Activated CD4-positive, alpha-beta T cell treated with anti-CD3 and anti-CD28 coated beads, Interleukin-2, amount 50 U/mL, for 24 hours (primary cell): ENCODE measurements around the gene CNTNAP4.

Source experiments
- DNase-seq, 2 donors: peaks; one replicate each; pipeline ENCODE4 v3.0.0-alpha.2; 2020; ENCODE audit warnings: low read depth in 1 of 2, low spot score in 1 of 2

Gene CNTNAP4

DNA sequence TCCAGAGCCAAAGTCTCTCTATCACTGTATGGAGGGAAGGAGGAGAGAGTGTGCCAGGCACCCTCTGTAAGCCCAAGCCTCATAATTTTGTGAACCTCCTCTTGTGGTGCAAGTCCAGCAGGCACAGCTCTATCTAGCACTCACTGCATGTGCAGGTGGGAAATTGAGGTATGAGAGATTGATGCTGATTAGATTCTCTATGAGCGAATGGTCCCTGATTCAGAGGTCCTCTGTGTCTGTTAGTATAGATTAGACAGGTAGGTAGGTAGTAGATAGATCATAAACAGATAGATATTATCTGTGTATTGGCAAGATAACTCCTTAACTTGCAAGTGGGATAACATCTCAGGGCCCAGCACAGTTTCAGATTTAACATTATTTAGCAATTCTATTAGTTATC, 209.5 kb downstream of the CNTNAP4 start:
- no peak for DNase-seq

DNA sequence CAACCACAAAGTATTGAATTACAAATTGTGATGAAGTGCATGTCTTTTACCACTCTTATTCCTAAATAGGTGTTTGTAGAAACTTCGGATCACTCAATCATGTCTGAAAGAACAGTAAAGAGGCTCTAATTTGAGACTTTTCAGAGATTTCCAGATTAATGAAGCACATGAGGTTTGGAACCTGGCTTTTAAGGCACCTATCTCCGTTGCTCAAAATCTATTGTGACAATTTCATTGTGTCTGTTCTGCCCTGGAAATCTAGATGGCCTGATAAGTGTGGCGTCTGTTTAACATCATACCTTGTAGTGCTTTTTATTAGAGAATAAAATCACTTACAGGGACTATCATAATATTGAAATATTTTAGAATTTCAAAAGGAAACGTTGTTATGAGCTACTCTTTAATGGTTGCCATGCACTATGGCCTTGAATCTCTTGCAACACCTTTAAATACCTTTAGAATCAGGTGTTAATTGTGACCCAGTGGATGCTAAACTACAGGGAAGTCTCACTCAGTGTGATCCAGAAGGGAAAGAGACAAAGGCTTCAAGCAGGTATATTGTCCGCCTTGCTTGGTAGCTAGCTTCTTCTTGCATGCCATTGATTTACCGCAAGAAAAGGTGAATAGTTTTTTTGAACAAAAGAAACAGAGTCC, 210.3 kb downstream of the CNTNAP4 start:
- DNase-seq, result no peak

DNA sequence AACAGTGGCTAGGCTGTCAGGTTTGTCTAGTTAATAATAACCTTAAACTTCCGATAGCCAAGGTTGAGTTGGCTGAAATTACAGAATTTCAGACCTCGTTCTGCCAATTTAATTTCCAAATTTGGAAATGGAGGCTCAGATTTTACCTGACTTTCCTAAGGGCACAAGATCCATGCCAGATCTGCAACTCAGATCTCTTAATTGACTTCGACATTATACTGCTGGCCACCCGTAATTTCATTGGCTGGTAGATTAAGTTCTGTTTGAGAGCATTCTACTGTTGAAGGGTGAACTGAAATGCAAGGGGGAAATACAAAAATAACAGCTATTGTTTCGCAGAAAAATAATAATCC, 210.8 kb downstream of the CNTNAP4 start:
- no peak for DNase-seq

- DNase-seq, result no peak
These were observed 212.9 kb downstream of the CNTNAP4 start for GRCh38 chr16:76490036-76490639.

- DNase-seq, result no peak
These were observed 222.8 kb downstream of the CNTNAP4 start for GRCh38 chr16:76500006-76500405.

- DNase-seq, result no peak
These were observed 224.9 kb downstream of the CNTNAP4 start for GRCh38 chr16:76502063-76502462.

DNA sequence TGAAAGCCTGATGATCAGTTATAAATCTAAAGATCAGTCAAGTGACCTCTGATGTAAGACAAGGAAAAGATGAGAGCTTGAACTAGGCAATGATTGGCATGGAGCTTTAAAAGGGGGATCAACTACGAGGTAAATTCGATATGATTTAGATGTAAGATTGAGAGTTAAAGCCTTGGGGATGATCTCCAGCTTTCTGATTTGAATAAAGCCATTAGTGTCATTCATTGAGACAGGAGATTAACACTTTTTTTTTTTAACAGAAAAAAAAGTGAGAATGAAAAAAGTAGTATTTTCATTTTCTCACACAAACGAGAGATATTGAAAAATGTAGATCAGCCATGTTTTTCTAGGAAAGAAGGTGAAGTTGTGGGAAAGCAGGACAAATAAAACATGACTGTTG, 225.4 kb downstream of the CNTNAP4 start:
- no peak for DNase-seq

DNA sequence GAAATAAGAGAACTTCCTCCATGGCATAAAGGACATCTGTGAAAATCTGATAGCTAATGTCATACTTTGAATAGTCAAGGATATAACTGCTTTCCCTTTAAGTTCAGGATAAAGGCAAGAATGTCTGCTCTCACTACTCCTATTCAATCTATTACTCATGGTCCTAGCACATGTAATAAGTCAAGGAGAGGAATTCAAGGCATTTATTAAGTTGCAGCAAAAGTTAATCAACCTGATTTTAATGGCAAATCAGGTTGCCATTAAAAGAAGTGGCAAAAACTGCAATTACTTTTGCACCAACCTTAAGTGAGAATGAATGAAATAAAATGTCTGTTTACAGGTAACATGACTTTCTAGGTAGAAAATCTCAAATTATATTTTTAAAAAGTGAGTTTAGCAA, 225.9 kb downstream of the CNTNAP4 start:
- no peak for DNase-seq

DNA sequence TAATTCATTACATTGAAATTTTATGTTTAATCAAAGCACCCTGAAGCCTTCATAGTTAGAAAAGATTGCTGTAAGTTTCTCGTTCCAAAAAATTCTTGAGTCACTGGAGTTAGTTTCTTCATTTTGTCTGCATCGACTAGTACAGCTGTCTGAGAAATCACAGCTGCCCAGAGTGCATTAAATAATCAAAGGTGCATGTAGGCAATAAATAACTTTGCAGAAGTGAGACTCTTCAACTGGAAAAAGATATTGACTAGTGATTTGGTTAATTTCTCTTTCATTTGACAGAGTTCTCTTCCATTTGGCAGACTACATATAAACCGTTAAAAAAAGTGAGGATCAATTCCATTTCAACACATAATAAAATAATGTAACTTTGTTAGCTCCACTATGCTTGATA, 234.0 kb downstream of the CNTNAP4 start:
- DNase-seq, result no peak

DNA sequence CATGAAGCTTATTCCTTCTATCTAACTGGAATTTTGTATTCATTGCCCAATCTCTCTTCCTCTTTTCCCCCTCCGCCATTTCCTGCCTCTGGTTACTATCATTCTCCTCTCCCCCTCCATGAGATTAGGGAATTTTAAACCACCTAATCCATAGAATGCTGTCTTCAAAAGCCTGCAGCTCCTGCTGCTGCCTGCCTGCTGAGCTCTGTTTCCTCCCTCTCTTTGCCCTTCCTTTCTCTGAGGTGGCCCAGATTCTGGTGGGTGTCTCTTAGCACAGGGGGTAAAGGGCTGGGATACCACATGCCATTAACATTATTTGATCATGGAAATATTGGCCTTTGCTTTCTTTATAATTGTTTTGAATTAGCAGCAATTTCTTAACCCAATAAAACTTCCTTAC, 241.6 kb downstream of the CNTNAP4 start:
- DNase-seq, result no peak

GRCh38 chr16:76524356-76524755, 247.2 kb downstream of the CNTNAP4 start:
- no peak for DNase-seq

- DNase-seq, result no peak
These were observed 247.6 kb downstream of the CNTNAP4 start for GRCh38 chr16:76524769-76525168.

DNA sequence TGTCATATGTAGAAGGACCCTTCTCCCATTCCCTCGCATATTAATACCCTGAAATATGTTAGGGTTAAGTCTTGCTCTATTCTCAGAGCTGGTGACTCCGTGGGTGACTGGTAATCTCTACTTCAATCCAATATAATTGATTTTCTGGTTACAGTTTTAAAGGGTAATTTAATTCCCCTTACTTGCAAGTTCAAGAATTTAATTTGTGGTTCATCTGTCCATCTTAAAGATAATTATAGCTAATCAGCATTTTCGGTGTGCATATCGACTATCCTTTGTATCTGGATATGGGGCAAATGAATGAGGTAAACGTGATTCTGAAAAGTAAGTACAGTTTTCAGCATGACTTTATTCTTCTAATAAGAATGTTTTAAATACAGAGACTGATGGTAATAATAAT, 250.0 kb downstream of the CNTNAP4 start:
- no peak for DNase-seq

DNA sequence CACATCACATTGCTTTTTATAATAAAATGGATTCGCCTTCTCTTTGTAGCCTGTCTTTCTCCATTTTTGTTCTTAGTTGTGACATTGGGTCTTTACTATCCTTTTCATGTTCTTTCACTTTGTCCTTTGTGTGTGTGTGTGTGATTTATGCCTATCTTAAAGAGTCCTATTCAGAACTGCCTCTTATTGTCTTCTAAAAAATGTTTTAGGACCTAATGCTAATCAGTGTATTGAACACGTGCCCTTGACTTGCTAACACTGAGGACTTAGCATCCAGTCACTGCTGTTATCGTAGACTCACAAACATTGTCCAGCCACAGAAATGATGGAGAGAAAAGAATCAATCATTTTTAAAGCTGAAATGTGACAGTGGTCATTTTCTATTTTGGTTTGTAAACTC, 251.9 kb downstream of the CNTNAP4 start:
- no peak for DNase-seq

- no peak for DNase-seq
These were observed 254.0 kb downstream of the CNTNAP4 start for GRCh38 chr16:76531236-76531635.

GRCh38 chr16:76532188-76532973, 255.2 kb downstream of the CNTNAP4 start:
- no peak for DNase-seq

DNA sequence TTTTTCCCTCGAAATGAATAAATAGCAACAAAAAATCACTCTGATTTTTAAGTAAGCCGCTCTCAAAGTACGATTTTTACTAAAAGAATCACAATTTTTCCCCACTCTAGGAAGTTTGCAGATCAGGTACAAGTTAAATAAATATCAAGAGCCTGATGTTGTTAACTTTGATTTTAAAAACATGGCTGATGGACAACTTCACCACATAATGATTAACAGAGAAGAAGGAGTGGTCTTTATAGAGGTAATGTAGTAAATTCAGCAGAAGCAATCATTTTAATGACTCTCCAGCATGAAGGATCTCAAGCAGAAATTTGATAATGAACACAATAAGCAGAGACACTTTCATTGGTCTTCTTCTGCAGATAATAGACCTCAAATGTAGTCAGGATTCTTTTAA, 262.4 kb downstream of the CNTNAP4 start:
- no peak for DNase-seq

DNA sequence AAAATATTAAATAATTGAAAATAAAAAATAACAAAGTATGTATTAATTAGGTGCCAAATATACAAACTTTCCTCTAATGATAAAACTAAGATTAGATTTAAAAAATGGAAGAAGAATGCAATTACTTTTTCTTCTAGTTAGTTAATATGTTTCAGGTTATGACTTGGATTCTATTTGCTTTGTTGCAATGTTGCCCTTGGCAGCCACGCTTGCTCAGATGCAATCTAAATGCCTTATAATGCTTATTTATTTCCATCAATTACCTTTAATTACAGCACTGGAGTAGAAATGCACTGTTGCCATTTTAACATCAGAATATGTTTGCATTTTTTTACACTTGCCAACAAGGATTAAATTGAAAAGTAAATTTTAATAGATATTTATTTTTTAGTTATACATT, 263.9 kb downstream of the CNTNAP4 start:
- DNase-seq, result no peak

DNA sequence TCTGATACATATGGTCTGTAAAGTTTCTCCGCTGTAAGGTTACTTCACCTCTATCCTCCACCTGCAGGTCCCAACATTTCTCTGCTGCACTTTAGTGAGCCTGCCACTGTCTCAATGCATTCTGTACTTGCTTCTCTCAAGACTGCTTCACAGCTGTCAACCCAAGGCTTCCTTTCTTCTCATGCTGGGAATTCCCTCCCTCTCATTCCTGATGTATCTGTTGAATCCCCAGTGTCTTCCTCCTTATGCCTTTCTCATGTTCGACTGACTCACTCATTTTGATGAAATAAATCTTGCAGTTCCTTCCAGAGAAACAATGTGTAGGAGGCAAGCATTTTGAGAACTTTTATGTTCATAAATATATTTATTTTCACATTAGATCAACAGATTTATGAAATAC, 288.3 kb downstream of the CNTNAP4 start:
- DNase-seq, result no peak

GRCh38 chr16:76571755-76572154, 294.6 kb downstream of the CNTNAP4 start:
- DNase-seq, result no peak

- no peak for DNase-seq
These were observed 296.1 kb downstream of the CNTNAP4 start for GRCh38 chr16:76573281-76573680.

DNA sequence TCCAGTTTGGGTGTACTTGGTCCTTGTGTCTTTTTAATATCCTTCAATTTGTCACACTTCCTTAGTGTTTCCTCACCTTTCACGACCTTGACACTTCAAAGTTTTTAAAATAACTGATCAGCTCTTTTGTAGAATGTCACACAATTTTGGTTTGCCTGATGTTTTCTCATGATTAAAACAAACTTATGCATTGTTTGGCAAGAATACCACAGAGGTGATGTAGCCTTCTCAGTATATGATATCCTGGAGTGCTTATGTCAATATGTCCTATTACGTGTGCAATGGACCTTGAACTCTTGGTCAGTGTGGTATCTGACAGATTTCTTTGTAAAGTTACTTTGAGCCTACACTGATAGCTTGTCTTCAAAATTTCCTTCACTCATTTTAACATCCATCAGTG, 297.4 kb downstream of the CNTNAP4 start:
- no peak for DNase-seq

GRCh38 chr16:76576526-76576925, 299.3 kb downstream of the CNTNAP4 start:
- DNase-seq, result no peak
